HG02763 (cell line): ENCODE results near the gene CCDC195.
"Not testable (repeated sequence)": the region's sequence is repeated elsewhere in the genome, so short reads cannot be mapped to it uniquely, and the experiment has no call there.

Experiments
- ATAC-seq: cut with Tn5 transposase; IDR thresholded peaks from one replicate; pipeline ENCODE4 v1.9.1; 2021; ENCODE audit warnings: mild to moderate bottlenecking, moderate library complexity; ENCODE audit not compliant: unreplicated experiment

CCDC195 gene

DNA sequence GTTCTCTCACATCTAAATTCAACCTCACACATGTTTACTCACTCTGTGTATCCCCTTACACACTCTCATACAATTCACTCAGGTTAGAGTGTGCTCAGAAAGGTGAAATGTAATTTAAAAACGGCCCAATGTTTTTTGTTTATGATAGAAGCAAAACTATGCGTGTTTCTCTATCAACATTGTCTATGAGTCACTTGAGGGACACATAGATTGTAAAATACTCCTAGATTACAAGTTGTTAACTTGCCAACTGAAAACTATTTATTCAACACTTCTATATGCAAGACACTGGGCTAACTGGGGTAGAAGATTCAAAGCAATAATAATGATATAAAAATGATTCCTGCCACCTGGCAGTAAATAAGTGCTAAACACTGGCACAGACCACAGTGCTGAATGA, 24.6 kb downstream of the CCDC195 start:
- no peak for ATAC-seq

DNA sequence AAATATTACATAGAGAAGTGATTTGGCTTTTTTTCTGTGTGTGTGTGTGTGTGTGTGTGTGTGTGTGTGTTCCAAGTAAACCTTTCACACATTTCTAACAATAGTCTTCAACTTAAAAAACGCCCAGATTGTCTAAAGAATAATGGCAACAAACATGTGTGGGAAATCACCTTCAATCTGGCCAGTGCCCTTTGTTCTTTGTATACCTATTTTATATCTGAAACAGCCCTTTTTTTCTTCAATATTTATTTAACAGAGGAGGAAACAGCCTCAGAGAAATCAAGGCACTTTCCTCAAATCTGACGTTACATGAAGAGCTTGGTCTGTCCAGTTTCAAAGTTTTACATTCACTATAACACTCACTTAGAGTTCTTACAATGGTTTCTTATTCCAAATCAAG, 25.3 kb downstream of the CCDC195 start:
- no peak for ATAC-seq

- no peak for ATAC-seq
Measured at GRCh38 chr2:224689539-224689938, 26.6 kb downstream of the CCDC195 start.

GRCh38 chr2:224688997-224689396, 27.2 kb downstream of the CCDC195 start:
- ATAC-seq, result no peak

DNA sequence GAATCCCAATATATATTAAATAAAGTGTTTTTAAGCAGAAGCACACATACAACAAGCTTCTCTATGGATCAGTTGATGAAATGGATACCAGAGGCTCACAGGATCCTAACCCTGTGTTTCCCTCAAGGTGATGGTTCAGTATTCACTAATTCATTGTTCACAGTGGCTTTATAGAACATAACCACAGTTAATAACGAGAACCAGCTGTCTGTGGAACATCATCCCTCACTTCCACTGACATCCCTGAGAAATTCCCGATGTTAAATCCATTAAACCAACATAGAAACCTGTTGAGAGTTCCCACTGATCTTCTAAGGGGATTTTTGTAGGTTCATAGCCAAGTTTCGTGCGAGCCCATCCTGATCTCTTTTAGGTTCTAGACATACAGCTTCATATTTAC, 29.0 kb downstream of the CCDC195 start:
- no peak for ATAC-seq

DNA sequence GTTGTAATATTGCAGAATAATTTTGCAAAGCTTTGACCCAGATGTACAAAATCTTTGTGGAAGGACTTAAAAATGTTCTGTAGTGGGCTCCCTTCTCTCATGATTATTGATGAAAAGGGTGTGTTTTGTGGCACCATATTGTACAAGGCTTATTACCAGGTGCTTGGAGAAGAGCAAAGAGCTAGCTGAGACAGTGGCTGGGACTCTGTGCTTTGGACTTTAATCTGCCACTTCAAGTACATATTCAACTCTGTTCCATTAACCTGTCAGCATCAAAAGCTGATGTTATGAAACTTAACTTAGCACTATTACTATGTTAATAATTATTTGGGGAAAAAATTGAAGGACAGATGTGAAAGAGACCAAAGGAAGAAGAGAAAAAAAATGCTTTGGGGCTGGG, 31.0 kb downstream of the CCDC195 start:
- ATAC-seq, result no peak

- ATAC-seq, result no peak
Measured at GRCh38 chr2:224682134-224682533, 34.0 kb downstream of the CCDC195 start.

GRCh38 chr2:224671731-224672130, 44.4 kb downstream of the CCDC195 start:
- no peak for ATAC-seq

- ATAC-seq, result no peak
Measured at GRCh38 chr2:224670203-224670602, 46.0 kb downstream of the CCDC195 start.

DNA sequence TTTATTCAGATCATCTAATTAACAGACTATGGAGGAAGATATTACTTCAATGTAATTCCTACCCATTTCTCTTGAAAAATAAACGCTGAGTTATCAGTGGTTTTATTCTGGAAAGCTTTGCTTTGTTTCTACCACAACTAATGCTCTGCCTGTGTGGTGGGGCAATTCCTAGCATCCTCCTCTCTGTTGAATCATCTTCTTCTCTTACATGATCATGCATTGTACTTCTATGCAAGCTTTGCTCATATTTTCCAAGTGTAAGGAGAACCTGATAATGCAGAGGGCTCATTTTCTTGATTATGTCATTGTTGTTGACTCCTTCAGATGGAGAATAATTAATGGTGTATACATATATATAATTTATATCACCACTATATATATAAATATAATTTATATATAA, 46.7 kb downstream of the CCDC195 start:
- no peak for ATAC-seq

GRCh38 chr2:224668123-224668909, 47.8 kb downstream of the CCDC195 start:
- ATAC-seq, result no peak

DNA sequence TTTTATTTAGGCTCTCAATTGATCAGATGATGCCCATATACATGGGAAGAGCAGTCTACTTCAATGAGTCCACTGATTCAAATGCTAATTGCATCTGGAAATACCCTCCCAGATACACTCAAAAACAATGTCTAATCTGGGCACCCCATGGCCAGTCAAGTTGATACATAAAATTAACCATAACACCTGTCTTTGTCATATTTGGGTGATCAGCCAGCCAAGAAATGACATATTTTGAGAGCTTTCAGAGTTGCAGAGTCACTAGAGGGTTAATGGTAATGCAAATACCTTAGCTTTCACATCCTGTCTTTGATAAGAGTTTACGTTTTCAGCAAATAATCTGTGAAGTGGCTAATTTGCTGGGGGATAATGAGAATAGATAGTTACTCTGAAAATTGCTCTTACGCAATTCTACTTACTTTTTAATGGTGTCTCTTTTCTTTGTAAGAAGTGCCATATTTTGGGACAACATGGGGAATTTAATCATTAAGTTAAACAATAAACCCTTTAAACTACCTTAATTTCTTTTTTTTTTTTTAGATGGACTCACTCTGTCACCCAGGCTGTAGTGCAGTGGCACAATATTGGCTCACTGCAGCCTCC, 49.1 kb downstream of the CCDC195 start:
- peak; percentile 95 for ATAC-seq

- ATAC-seq, result not testable (repeated sequence)
Measured at GRCh38 chr2:224663322-224663721, 52.8 kb downstream of the CCDC195 start.

GRCh38 chr2:224661708-224662107, 54.5 kb downstream of the CCDC195 start:
- ATAC-seq, result not testable (repeated sequence)

DNA sequence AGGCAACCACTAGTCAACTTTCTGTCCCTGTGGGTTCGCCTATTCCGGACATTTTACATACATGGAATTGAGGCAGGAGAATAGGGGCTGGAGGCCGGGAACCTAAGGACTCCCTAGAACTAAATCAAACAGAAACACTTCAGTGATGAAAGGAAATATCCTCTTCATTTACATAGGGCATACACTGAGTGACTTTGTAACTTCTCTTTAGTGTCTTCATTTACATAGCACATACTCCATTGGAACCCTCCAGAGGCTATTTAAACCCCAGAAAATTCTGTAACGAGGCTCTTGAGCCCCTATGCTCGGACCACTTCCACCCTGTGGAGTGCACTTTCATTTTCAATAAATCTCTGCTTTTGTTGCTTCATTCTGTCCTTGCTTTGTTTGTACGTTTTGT, 56.5 kb downstream of the CCDC195 start:
- ATAC-seq, result no peak

GRCh38 chr2:224658780-224659405, 57.3 kb downstream of the CCDC195 start:
- no peak for ATAC-seq

DNA sequence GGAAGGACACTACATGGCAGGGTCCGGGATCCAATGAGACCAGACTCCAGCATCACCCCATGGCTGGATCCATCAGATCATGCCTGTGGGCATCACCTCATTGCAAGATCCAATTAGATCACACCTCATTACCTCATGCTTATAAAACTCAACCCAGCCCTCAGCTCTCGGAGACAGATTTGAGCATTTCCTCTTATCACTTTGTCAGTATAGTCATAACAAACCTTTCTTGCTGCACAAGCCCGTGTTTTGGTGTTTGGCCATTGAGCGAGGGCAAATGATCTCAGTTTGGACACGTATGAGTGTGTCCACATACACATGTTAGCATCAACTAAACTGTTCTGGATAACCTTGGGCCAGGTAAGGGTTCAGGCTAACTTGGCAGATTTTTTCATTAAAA, 58.8 kb downstream of the CCDC195 start:
- no peak for ATAC-seq

GRCh38 chr2:224655006-224655537, 61.1 kb downstream of the CCDC195 start:
- ATAC-seq, result no peak
